ENCODE data around the gene MYBPC3.

- TF ChIP-seq POLR2AphosphoS5 (IDR thresholded peaks at IDR 0.05; ENCODE audit: insufficient read depth, low read depth, low read length) (no peak), CTCF (IDR thresholded peaks at IDR 0.05; ENCODE audit: extremely low read depth in 1 of 2, insufficient read depth in 1 of 2, low read depth in 1 of 2, low read length in 2 of 2) (no peak)
Measured at GRCh38 chr11:47340010-47340409, 12.5 kb downstream of the MYBPC3 start.

All from endothelial cell of umbilical vein (primary cell).